Thymus (tissue), 11 donors: ENCODE data around the gene AHCYL2. TPM values are rescaled to one million over a fixed set of nuclear protein-coding genes. Genes with fewer than 3 reads are reported as not detected.
"Not testable (repeated sequence)": the region's sequence is repeated elsewhere in the genome, so short reads cannot be mapped to it uniquely, and the experiment has no call there.

ENCODE experiments used
- DNase-seq, 9 donors: peaks; one replicate each; pipeline ENCODE4 v3.0.0-alpha.2; 2013; ENCODE audit warnings: low spot score in 9 of 9, low read depth in 6 of 9, missing footprints in 1 of 9
- H3K27ac ChIP-seq, 2 donors: one replicate each; pipeline ENCODE4 v1.5.1; 2013; ENCODE audit warnings: control low read depth in 1 of 2, low read depth in 1 of 2, low read length in 1 of 2, mild to moderate bottlenecking in 1 of 2, moderate library complexity in 1 of 2
- H3K27me3 ChIP-seq, 2 donors: one replicate each; pipeline ENCODE4 v1.5.1; 2013; ENCODE audit warnings: low read length in 1 of 2; ENCODE audit not compliant: control insufficient read depth in 2 of 2, insufficient read depth in 1 of 2
- H3K36me3 ChIP-seq, 2 donors: one replicate each; pipeline ENCODE4 v1.5.1; 2013; ENCODE audit warnings: low read length in 1 of 2, mild to moderate bottlenecking in 1 of 2, moderate library complexity in 1 of 2; ENCODE audit not compliant: control insufficient read depth in 2 of 2, insufficient read depth in 2 of 2
- H3K4me1 ChIP-seq, 2 donors: one replicate each; pipeline ENCODE4 v1.5.1; 2013; ENCODE audit warnings: low read length in 2 of 2; ENCODE audit not compliant: control insufficient read depth in 2 of 2, insufficient read depth in 2 of 2
- H3K4me3 ChIP-seq, 2 donors: one replicate each; pipeline ENCODE4 v1.5.1; 2013; ENCODE audit warnings: low read length in 2 of 2, control low read depth in 1 of 2, mild to moderate bottlenecking in 1 of 2
- H3K9me3 ChIP-seq, 2 donors: one replicate each; pipeline ENCODE4 v1.5.1; 2013; ENCODE audit warnings: low read length in 1 of 2, mild to moderate bottlenecking in 1 of 2; ENCODE audit not compliant: control insufficient read depth in 2 of 2, insufficient read depth in 1 of 2
- WGBS: extraction: QIAGEN DNeasy Blood & Tissue Kit; methylation state at CpG from one replicate; pipeline ENCODE4 v1.1.7; 2013; 5-methylcytosine and 5-hydroxymethylcytosine counted together
- polyA plus RNA-seq: library from polyadenylated mRNA; stranded (reverse); fragments of 200-250 nt; gene quantifications from one replicate; pipeline ENCODE4 v1.2.3, GENCODE V29; 2013
- total RNA-seq: library from RNA; stranded (reverse); fragments of 120-200 nt; gene quantifications from one replicate; pipeline ENCODE4 v1.2.4, GENCODE V29; 2013
- donor health status: healthy.

AHCYL2 gene
- total and polyA plus RNA-seq, 2 donors, result 6.6 to 6.8 TPM

DNA sequence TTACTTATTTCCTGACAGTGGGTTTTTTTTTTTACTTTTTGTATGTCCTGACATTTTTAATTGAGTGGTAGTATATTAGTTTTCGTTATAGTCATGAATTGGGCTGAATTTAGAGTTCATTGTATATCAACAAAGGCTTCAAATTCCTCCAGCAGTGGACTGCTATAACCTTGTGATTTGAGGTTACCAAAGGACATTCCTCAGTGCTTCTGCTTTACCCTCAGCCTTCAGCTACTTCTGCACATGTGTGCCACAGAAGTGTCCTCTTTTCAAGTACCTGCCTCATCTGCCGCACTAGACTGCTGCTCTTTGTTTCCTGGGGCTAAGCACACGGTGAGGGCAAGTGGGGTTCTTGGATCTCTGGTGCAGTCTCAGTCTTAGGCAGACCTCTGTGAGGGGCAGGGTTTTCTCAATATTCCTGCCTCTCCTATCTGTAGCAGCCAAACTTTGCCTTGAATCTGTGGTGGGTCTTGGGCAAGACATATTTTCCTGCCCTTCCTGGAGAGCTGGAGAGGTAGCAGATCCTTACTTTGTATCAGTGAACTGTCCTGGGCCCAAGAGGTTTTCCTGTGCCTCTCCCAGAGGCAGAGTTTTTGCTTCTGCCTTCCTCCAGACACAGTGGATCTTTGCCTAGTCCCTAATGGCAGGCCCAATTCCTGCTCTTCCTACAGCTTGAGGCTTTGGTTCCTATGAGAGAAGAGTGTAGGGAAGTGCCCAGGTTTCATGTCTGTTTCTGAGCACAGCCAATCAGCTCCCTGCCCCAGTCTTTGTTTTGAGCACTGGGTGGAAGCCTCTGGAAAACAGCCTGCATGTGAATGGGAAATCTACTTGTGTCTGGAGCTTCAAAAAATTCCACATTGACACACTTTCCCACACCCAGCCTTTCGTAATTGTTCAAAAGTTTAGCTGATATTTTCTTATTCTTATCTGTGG lies 170.4 kb downstream of the AHCYL2 start:
- WGBS, result 93% methylated on average over 4 of the region's 4 CpGs
- H3K27me3 ChIP-seq, result no peaks in the 10 kb centered on the region
- peaks cover 0 to 11% of the 10 kb centered on the region in 2 donors for H3K36me3 ChIP-seq
- no peak overlapping the region for H3K4me3 ChIP-seq
- no peak for DNase-seq
- no peak overlapping the region for H3K27ac ChIP-seq
- no peaks in the 10 kb centered on the region for H3K9me3 ChIP-seq
- H3K4me1 ChIP-seq, result no peaks in the 10 kb centered on the region

DNA sequence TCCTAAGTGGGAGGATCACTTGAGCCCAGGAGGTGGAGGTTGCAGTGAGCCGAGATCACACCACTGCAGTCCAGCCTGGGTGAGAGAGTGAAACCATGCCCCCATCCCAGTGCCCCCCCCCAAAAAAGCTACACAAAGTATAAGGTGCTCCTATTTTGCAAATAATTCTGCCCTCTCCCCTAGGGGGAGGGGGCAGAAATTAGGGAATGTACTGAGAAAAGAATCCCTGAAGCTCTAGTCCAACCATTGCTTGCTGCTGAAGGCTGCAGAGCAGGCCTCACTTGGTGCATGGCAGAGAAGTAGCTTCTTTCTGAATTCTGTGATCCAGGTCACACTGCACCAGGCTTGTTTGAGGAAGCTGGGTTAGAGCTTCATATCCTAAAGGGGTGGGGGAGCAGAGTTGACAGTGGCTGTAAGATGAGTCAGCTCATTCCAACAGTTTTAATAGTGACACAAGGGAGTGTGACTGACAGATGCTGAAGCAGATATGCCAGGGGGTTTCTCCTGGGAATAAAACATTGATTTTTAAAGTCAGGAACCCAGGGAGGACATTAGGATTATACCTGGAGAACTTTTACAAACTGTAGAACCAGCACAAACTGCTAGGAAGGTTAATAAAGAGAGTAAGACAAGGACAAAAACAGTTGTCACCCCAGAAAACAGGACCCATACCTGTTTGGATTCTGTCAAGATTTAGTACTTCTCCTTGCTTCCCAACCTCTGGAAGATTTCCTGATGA lies 176.6 kb downstream of the AHCYL2 start:
- H3K4me3 ChIP-seq, result no peak overlapping the region
- no peaks in the 10 kb centered on the region for H3K27me3 ChIP-seq
- no peaks in the 10 kb centered on the region for H3K9me3 ChIP-seq
- H3K36me3 ChIP-seq, result peaks cover 3 to 10% of the 10 kb centered on the region in 2 donors
- no peak overlapping the region for H3K27ac ChIP-seq
- peaks cover 0 to 3% of the 10 kb centered on the region in 2 donors for H3K4me1 ChIP-seq
- WGBS, result 88% methylated on average over 1 of the region's 1 CpG
- DNase-seq, result peak in 1 of 9 donors; percentile 9

DNA sequence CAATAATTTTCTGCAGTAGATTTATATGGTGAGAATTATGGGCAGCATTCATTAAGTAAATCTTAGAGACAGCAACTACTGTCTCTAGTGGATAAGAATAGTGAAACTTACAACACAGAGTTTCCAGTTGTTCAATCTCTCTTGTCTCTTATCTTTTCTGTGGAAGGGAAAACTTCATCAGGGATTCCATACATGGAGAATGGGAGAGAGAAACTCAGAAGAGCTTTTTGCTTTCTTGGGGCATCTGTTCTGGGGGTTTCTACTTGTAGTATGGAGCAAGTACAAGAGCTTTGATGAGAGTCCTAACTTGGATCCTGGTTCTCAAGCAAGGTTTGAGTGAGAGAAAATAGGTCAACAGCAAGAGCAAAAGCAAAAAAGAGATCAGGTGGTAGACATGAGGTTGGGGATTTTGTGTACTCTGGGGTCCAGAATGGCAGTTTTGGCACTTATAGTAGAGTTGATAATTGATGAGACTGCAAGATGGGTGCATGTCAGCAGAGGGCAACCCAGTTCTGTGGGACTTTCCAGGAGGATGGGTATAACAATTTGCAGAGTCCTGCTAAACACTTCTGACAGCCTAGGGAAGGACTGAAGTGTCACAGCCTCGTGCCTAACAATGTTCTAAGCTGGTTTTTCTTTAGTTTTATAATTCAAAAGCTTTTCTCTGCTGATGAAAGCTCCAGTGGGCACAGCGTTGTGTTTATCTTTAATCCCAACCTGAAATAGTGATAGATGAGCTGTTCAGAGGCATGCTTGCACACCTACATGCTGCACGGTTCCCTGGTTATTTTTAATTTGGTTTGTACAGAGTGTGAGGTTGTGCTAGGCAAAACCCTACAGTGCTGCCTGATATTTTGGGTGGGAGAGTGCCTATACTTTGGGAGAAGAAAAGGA lies 177.4 kb downstream of the AHCYL2 start:
- H3K4me3 ChIP-seq, result no peak overlapping the region
- no peaks in the 10 kb centered on the region for H3K9me3 ChIP-seq
- H3K4me1 ChIP-seq, result peaks cover 0 to 3% of the 10 kb centered on the region in 2 donors
- peaks cover 3 to 11% of the 10 kb centered on the region in 2 donors for H3K36me3 ChIP-seq
- no peaks in the 10 kb centered on the region for H3K27me3 ChIP-seq
- H3K27ac ChIP-seq, result no peak overlapping the region
- DNase-seq, result peak in 2 of 9 donors; percentile 2 to 15
- 93% methylated on average over 3 of the region's 3 CpGs for WGBS

DNA sequence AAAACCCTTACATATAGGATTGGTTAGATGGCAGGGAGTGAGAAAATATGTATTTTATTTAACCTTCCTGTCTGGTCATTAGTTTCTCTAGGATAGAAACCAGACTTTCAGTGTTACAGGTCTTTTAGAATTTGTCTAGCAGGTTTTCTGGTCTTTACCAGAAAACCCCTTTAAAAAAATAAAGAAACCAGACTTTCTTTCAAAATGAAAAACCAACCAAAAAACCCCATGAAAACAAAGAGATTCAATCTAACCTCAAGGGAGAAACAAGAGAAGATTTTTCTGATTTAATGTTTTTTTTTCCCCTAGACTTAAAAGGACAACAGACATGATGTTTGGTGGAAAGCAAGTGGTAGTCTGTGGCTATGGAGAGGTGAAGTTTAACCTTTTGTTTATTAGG lies 180.7 kb downstream of the AHCYL2 start:
- no peak overlapping the region for H3K27ac ChIP-seq
- no peak overlapping the region for H3K4me3 ChIP-seq
- no peak for DNase-seq
- peaks cover 0 to 3% of the 10 kb centered on the region in 2 donors for H3K4me1 ChIP-seq
- no peaks in the 10 kb centered on the region for H3K27me3 ChIP-seq
- peaks cover 3 to 11% of the 10 kb centered on the region in 2 donors for H3K36me3 ChIP-seq
- no peaks in the 10 kb centered on the region for H3K9me3 ChIP-seq

DNA sequence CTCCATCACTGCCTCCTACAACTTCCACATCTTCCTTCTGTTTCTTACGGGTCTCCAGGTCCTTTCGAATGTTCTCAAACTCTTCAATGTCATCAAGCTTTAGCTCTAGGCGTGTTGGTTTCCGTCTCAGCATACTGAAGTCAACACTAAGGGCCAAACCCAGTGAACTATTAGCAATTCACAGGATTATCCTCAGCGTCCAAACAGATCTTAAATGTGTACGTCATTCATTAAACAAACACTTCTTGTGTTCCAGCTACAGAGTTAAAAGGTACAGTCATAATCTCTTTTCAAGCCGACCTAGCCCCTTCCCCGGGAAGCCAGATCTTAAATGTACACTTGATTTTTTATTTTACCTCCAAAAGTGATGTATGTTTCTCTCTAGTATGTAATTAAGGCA lies 185.4 kb downstream of the AHCYL2 start:
- DNase-seq, H3K27ac ChIP-seq, H3K9me3 ChIP-seq, H3K4me3 ChIP-seq, H3K4me1 ChIP-seq, H3K27me3 ChIP-seq: not testable (repeated sequence)
- H3K36me3 ChIP-seq, result peaks cover 0 to 11% of the 10 kb centered on the region in 2 donors
- WGBS, result 98% methylated on average over 8 of the region's 8 CpGs

DNA sequence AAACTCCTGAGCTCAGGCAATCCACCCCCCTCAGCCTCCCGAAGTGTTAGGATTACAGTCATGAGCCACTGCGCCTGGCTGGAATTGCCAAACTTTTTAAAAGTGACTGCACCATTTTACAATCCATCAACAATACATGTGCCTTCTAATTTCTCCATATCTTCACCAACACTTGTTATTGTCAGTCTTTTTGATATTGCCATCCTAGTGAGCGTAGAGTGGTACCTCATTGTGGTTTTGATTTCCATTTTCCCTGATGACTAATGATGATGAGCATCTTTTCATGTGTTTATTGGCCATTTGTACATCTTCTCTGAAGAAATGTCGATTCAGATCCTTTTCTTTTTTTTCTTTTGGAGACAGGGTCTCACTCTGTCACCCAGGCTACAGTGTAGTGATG lies 187.7 kb downstream of the AHCYL2 start:
- DNase-seq, result no peak
- Histone ChIP-seq H3K27me3 (no peaks in the 10 kb centered on the region), H3K27ac (no peak overlapping the region), H3K9me3 (peaks cover 0 to 6% of the 10 kb centered on the region in 2 donors), H3K4me1 (no peaks in the 10 kb centered on the region), H3K4me3 (no peak overlapping the region), H3K36me3 (peaks cover 0 to 8% of the 10 kb centered on the region in 2 donors)
- 97% methylated on average over 4 of the region's 4 CpGs for WGBS

DNA sequence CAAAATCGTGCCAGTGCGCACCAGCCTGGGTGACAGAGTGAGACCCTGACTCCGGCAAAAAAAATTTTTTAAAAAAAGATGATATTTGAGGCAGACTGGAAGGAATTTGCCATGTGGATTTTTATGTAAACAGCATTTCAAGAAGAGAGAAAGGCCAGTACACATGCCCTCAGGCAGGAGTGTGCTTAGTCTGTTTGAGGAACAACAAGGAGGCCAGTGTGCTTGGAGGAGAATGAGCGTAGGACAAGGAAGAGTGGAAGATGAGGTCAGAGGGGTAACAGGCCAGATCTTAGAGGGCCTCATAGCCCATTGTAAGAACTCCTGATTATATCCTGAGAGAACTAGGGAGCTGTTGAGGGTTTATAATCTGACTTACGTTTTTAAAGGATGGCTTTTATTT lies 192.2 kb downstream of the AHCYL2 start:
- DNase-seq, result no peak
- H3K27ac ChIP-seq, result no peak overlapping the region
- H3K4me1 ChIP-seq, result no peaks in the 10 kb centered on the region
- peaks cover 0 to 3% of the 10 kb centered on the region in 2 donors for H3K9me3 ChIP-seq
- 98% methylated on average over 5 of the region's 5 CpGs for WGBS
- H3K27me3 ChIP-seq, result no peaks in the 10 kb centered on the region
- H3K36me3 ChIP-seq, result peaks cover 0 to 4% of the 10 kb centered on the region in 2 donors
- no peak overlapping the region for H3K4me3 ChIP-seq

DNA sequence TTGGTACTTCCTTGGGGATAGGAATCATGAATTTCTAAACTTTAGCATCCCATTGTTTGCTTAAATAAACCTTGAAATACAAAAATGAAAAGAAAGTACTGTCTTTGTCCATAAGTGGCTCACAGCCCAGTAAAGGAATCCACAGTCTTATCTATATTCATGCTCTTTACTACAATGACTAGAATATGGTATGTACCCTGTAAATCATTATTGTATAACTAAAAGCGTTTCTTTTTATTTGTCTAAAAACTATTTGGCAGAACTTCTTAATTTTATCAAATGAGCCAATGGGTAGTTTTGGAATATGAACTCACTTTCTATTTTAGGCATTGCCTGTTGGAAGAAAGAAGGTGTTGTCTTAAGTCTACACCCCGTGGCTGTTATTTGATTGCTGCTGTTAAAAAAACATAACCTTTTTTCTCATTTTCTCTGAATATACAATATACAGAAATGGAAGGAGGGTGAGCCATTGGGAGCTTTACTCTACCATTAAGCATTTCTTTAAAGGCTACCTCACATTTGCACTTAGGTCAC lies 197.0 kb downstream of the AHCYL2 start:
- no peak for DNase-seq
- H3K4me3 ChIP-seq, result no peak overlapping the region
- peaks cover 0 to 7% of the 10 kb centered on the region in 2 donors for H3K36me3 ChIP-seq
- peaks cover 0 to 4% of the 10 kb centered on the region in 2 donors for H3K4me1 ChIP-seq
- no peaks in the 10 kb centered on the region for H3K9me3 ChIP-seq
- no peaks in the 10 kb centered on the region for H3K27me3 ChIP-seq
- H3K27ac ChIP-seq, result no peak overlapping the region
- 95% methylated on average over 2 of the region's 2 CpGs for WGBS
